Stimulated activated CD4-positive, alpha-beta T cell treated with anti-CD3 and anti-CD28 coated beads, Interleukin-2, amount 100 ng/mL, for 48 hours (primary cell): ENCODE results near the gene SELENOV.
A peak's percentile ranks its signal among the peaks of the same experiment; 100 is the strongest.

ENCODE experiments used
- DNase-seq, 2 donors: peaks; one replicate each; pipeline ENCODE4 v3.0.0-alpha.2; 2020

SELENOV gene

GRCh38 chr19:39524495-39524894, 9.6 kb downstream of the SELENOV start:
- no peak for DNase-seq

GRCh38 chr19:39525205-39525604, 10.3 kb downstream of the SELENOV start:
- DNase-seq, result no peak

DNA sequence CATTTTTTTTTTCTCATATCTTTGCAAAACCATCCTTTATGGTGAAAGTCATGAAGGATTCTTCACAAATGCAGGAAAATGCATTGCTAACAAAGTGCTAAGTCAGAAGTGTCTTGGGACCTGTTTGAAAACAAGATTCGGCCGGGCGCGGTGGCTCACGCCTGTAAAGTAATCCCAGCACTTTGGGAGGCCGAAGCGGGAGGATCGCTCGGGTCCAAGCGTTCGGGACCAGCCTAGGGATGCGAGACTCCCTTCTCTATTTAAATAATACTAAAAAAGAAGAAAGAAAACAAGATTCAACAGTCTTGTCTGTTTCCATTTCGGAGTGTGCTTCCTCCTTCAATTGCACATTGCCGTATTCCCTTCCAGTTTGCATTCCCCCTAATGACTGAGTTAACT, 16.9 kb downstream of the SELENOV start:
- no peak for DNase-seq

DNA sequence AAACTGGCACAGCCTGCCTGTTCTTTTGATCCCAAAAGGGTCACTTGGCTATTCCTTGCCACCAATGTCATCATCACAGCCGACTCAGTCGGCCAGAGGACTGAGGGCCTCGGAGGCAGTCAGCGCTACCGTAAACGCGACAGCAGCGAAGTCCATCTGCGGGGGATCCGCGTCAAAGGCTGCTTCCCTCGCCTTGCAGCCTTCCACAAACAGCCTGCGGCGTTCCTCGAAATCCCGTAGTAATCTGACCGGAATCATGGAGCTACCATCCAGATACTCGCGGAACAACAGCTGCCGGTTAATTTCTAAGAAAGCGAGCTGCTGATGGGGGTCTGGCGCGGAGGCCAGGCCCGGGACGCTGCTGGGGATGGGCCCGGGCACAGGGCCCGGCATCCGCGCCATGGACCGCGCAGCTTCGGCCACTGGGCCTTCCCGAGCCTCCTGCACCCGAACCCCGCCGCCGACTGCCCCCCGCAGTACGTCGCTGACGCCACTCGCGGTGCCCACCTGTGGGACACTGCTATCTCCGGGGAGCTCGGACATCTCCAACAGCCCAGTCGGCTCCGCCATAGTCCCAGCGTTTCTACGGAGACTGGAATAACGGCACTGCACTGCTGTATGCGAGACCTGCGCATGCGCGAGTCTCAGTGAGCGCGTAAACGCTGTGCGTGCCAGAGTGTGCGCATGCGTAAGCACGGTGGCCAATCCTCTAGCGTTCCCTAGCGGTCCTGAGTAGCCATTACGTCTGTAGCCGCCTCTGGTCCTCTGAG, 17.5 kb downstream of the SELENOV start, which contains the start of gene EID2B:
TSS of gene EID2B (minus strand) at position 620 of the 770 bp plus-strand sequence. CDS start at position 570, 50 bp downstream.
- DNase-seq, result peak; percentile 93 to 95

DNA sequence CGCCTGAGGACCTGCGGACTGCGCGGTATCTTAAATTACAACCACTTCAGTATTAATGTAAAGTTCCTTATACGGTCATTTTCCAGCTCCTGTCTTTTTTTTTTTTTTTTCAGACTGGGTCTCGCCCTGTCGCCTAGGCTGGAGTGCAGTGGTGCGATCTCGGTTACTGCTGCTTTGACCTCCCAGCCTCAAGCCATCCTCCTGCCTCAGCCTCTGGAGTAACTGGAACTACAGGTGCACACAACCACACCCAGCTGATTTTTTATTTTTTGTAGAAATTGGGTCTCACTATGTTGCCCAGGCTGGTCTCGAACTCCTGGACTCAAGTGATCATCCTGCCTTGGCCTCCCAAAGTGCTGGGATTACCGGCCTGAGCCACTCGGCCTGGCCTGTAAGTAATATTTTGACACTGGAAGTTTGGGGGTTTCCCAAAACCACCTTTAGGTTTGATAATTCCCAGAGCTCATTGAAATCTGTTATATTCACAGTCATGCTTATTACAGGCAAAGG, 18.1 kb downstream of the SELENOV start:
- DNase-seq, result no peak

- no peak for DNase-seq
Measured at GRCh38 chr19:39533791-39534190, 18.9 kb downstream of the SELENOV start.

GRCh38 chr19:39539165-39539517, 24.2 kb downstream of the SELENOV start:
- DNase-seq, result no peak

- DNase-seq, result peak; percentile 93 to 96
Measured at GRCh38 chr19:39539518-39540332, 24.8 kb downstream of the SELENOV start, which contains the start of gene EID2. TSS of gene EID2 (minus strand) at chr19:39540161. CDS start at chr19:39540079, 82 bp downstream.

DNA sequence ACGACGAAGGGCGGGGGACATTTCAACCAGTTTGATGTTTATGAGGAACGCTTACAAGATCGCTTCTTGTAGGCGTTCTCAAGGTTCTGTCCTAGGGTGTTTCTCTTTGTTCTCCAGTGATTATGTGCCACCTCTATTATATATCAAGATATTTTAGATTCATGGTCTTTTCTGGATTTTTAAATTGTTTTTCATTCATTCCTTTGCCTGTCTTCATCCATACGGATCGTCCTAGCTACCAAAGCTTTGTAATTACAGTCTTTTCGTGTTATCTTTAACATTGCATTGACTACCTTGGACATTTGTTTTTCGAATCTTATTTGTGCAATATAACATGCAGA, 25.4 kb downstream of the SELENOV start:
- DNase-seq, result no peak

DNA sequence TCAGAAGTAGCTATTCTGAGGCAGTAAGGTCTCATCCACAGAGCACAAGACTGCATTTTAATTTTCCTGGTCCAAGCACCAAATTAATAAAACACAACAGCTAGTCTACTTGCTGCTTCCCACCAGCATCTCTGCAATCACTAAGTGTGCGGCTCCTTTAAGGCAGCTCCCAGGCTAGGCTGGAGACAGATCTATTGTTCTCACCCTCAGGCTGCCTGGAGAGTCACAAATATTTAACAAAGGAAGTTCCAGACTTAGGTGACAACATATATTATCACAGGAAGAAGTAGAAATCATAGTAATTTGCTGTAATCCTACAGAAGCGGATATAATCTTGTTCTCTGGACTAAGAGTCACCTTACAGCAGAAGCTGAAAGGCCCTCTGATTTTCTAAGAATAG, 27.3 kb downstream of the SELENOV start:
- DNase-seq, result no peak

DNA sequence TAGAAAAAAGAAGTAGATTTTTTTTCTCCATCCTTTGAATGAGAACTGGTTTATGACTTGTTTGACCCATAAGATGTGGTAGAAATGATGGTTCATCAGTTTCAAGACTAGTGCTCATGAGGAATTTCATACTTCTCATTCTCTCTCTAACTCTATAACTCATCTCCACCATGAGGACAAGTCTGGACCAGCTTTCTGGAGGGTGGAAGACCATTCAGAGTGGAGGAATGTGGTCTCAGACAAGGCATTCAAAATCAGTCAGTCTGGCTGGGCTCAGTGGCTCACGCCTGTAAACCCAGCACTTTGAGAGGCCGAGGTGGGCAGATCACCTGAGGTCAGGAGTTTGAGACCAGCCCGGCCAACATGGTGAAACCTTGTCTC, 28.5 kb downstream of the SELENOV start:
- no peak for DNase-seq

DNA sequence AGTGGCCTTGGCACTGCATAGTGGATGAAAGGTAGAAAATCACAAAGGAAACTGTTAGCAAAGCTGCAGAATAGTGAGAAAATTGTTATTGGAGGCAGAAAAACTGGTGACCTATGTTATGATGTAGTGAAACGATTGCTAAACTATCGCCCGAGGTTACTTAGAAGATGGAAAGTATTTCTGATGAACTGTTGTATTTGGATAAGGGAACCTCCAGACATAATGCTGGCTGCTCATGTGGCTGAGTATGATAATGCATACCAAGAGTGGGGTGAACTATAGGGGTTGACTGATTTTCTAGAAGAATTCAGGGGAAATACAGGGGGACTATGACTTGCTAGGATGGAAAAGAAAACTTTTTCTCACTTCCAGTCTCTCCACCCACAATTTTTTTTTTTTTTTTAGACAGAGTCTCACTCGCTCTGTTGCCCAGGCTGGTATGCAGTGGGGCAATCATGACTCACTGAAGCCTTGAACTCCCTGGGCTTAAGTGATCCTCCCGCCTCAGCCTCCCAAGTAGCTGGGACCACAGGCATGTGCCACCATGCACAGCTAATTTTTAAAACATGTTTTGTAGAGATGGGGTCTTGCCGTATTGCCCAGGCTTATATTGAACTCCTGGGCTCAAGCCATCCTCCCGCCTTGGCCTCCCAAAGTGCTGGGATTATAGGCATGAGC, 29.4 kb downstream of the SELENOV start:
- DNase-seq, result no peak

GRCh38 chr19:39544911-39545310, 30.0 kb downstream of the SELENOV start:
- no peak for DNase-seq

DNA sequence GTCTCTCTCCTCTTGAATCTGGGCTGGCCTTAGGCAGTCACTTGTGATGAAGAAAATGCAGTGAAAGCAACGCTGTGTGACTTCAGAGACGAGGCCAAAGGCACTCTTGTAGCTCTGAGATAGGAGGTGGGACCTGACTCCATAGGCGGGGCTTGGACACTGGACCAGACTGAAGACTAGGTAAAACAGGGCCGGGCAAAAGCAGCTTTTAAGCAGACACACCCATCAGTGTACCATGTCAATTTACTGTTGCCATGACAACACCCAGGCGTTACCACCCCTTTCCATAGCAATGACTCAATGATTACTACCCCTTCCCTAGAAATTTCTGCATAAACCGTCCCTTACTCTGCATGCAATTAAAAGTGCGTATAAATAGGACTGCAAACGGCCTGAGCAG, 31.7 kb downstream of the SELENOV start:
- DNase-seq, result no peak

DNA sequence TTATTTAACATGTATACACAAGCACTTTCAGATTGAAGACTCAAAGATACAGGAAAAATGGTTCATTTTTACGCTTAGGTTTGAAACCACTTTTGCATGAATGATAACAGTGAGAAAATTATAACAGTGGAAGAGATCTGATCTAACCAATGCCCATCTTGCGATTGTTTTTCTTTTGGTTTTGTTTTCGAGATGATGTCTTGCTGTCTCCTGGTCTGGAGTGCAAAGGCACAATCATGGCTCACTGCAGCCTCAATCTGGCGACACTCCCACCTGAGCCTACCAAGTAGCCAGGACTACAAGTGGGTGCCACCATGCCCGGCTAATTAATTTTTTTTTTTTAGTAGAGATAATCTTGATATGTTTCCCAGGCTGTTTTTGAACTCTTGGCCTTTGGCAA, 35.3 kb downstream of the SELENOV start:
- no peak for DNase-seq

DNA sequence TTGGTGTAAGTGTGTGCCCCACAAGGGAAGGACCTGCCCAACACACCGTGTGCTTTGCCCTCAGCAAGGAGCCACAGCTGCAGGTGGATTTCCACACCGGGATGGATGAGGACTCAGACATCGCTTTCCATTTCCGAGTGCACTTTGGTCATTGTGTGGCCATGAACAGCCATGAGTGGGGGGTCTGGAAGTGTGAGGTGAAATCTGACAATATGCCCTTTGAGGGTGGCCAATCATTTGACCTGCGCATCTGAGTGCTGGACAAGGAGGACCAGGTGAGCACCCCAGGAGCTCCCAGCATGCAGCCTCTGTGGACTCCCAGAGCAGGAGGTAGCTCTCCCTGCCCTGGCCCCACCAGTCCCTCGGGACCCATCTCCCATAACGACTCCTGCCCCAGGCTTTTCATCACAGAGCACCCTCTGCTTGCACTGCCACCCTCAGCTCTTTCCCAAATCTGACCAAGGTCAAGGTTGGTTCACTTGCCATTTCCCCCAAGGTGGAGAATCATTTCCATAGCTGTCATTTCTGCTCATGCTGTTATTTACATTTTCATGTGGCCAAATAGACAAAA, 38.2 kb downstream of the SELENOV start:
- DNase-seq, result no peak

- no peak for DNase-seq
Measured at GRCh38 chr19:39554701-39555311, 39.9 kb downstream of the SELENOV start.

- DNase-seq, result no peak
Measured at GRCh38 chr19:39555883-39556282, 40.9 kb downstream of the SELENOV start.

DNA sequence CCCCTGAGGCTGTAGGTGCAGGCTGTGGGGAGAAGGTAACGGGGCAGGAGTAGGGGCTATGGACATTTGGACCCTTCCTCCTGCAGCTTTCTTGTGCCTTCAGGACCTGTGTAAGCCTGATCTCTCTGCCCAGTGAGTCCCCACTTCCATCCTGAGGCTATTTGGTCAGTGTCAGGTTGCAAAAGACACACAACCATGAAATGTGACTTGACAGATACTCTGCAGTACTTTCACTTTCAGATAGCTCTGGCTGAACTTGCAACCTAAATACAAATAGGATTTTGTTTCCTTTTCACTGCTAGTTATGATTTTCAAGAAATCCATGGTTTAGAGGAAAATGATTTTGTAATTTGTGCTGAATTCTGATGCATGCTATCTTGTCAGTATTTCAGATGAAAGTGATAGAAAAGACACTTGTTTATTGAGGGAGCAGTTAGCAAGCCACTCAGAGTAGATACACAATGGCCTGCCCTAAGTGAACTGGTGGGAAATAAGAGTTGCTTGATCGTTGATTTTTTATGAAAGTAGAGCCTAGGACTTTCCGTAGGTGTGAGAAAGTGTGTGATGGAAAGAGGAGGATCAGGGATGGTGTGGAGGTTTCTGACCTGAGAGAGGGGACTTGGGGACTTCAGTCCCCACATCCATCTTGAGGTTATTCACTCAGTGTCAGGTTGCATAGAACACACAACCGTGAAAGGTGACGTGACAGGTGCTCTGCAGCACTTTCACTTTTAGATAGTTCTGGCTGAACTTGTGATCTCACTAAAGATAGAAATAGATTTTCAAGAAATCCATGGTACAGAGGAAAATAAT, 43.1 kb downstream of the SELENOV start:
- DNase-seq, result no peak

DNA sequence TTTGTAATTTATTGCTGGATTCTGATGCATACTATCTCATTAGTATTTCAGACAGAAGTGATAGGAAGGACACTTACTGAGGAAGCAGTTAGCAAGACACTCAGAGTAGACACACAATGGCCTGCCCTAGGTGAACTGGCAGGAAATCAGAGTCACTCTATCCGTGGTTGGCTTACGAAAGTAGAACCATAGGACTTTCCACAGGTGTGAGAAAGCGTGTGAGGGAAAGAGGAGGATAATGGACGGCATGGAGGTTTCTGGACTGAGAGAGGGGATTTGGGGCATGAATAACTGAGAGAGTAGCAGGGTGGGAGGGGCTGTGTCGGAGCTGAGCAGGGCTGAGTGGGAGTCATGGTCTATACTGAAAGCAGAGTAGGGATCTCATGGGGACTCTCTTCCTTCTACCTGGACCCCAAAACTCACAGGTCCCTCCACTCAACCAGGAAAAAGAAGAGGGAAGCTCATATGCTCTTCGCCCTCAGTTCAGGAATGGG, 43.7 kb downstream of the SELENOV start:
- no peak for DNase-seq

DNA sequence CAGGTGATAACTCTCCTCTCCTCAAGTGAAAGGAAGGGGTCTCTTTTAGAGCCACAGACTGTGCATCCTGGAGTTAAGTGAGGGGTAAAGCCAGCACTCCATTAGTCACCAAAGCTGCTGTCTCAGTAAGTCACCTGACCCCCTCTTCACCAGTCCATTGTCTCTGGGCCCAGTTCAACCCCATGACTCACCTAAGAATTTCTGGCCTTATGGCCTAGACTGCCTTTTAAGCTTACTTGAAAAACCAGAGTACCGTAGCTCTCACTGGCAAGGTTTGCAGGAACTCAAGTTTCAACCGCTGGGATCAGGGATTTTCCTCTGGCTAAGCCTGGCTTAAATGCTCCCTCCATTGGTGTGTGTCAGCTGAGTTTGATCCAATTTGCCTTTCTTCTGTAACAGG, 48.5 kb downstream of the SELENOV start:
- no peak for DNase-seq

GRCh38 chr19:39566064-39566463, 51.1 kb downstream of the SELENOV start:
- DNase-seq, result no peak
